HepG2 (cell line): ENCODE measurements around the gene KLF7. TPM values are rescaled to one million over a fixed set of nuclear protein-coding genes. Genes with fewer than 3 reads are reported as not detected.

ENCODE experiments used
- ATAC-seq: fragments of 200-7000 bp; cut with Tn5 transposase; 3 replicates; pipeline ENCODE4 v1.9.1; 2020; ENCODE audit warnings: mild to moderate bottlenecking, moderate library complexity
- BruUV-seq: library from RNA; stranded (reverse); fragments of 400-500 nt; replicated peaks from 2 replicates; lab custom pipeline; 2021; lab: Mats Ljungman, UMichigan
- CTCF ChIA-PET: fragments of 300-600 bp; formaldehyde crosslinking; extraction: SDS; loops from one replicate; lab custom pipeline; 2021; ENCODE audit warnings: low total read pairs, inconsistent platforms, low intra/inter-chr PET ratio; lab: Yijun Ruan, JAX
- POLR2A ChIA-PET: fragments of 350-600 bp; sonication (Branson Sonifier 250); formaldehyde crosslinking; loops from one replicate; lab custom pipeline; 2020; ENCODE audit warnings: antibody characterized with exemption, inconsistent platforms; lab: Yijun Ruan, JAX
- DNase-seq: peaks from one replicate; pipeline ENCODE4 v3.0.0-alpha.2; 2015; ENCODE audit warnings: low spot score
- FAIRE-seq: peaks from 3 replicates; lab custom pipeline; 2011; peaks lifted over from hg19 to GRCh38; lab: Jason Lieb, UNC
- H2AFZ ChIP-seq: one replicate; pipeline ENCODE4 v1.6.1; 2011; ENCODE audit warnings: low read length, inconsistent platforms
- H3K27ac ChIP-seq: fragments of 300-600 bp; 3 replicates; pipeline ENCODE4 v1.8.0; 2011; ENCODE audit warnings: mixed run types, mild to moderate bottlenecking, mixed read lengths, low read length, inconsistent platforms; ENCODE audit not compliant: insufficient read depth; ENCODE audit errors: extremely low read length
- H3K27me3 ChIP-seq, 2 experiments: fragments of 200-600 bp in 1 of 2; 2 replicates in 1 of 2; 3 replicates in 1 of 2; pipeline versions ENCODE4 v1.6.0 to v1.8.0; 2011; ENCODE audit warnings: low read length in 2 of 2, mild to moderate bottlenecking in 2 of 2, moderate library complexity in 2 of 2, inconsistent platforms in 1 of 2; ENCODE audit not compliant: insufficient read depth in 2 of 2, control insufficient read depth in 1 of 2
- H3K36me3 ChIP-seq, 2 experiments: fragments of 200-600 bp in 1 of 2; replicated peaks in 1 of 2; 2 replicates in 1 of 2; 3 replicates in 1 of 2; pipeline versions ENCODE4 v1.5.1 to v1.8.0; 2011; ENCODE audit warnings: low read length in 2 of 2, inconsistent platforms in 1 of 2; ENCODE audit not compliant: insufficient read depth in 2 of 2, control insufficient read depth in 1 of 2
- H3K4me1 ChIP-seq: 2 replicates; pipeline ENCODE4 v1.5.1; 2012; ENCODE audit warnings: low read length, inconsistent platforms; ENCODE audit not compliant: insufficient read depth
- H3K4me2 ChIP-seq: 2 replicates; pipeline ENCODE4 v1.6.0; 2011; ENCODE audit warnings: low read depth, low read length, inconsistent platforms
- H3K4me3 ChIP-seq, 3 experiments: fragments of 200-600 bp in 1 of 3; sonication (generic), shearing (Covaris generic) in 1 of 3; replicated peaks in 1 of 3; 2 replicates each; pipeline ENCODE4 v1.5.1; 2011 to 2016; ENCODE audit warnings: low read length in 3 of 3, inconsistent platforms in 2 of 3, low read depth in 2 of 3, mild to moderate bottlenecking in 2 of 3, control low read depth in 1 of 3, mixed read lengths in 1 of 3; ENCODE audit not compliant: insufficient read depth in 1 of 3
- H3K79me2 ChIP-seq: one replicate; pipeline ENCODE4 v1.6.1; 2011; ENCODE audit warnings: low read length, inconsistent platforms; ENCODE audit not compliant: insufficient read depth
- H3K9ac ChIP-seq: 2 replicates; pipeline ENCODE4 v1.6.0; 2011; ENCODE audit warnings: mild to moderate bottlenecking, low read depth, low read length, inconsistent platforms; ENCODE audit not compliant: insufficient read depth
- H3K9me3 ChIP-seq: 2 replicates; pipeline ENCODE4 v1.5.1; 2012; ENCODE audit warnings: mild to moderate bottlenecking, low read length
- H4K20me1 ChIP-seq: 2 replicates; pipeline ENCODE4 v1.6.0; 2011; ENCODE audit warnings: inconsistent platforms, mild to moderate bottlenecking, low read length, moderate library complexity; ENCODE audit not compliant: insufficient read depth
- CEBPB ChIP-seq: IDR thresholded peaks from 2 replicates; pipeline ENCODE4 v1.6.1; 2011; ENCODE audit warnings: low read depth, low read length, improper control_type of control experiment, borderline replicate concordance
- ELF4 ChIP-seq: sonication (generic); formaldehyde crosslinking; IDR thresholded peaks from 2 replicates; pipeline ENCODE4 v1.5.0; 2020; ENCODE audit warnings: missing genetic modification reagents, mild to moderate bottlenecking, moderate library complexity, borderline replicate concordance
- GATAD1 ChIP-seq: IDR thresholded peaks from 2 replicates; pipeline ENCODE4 v1.6.1; 2016; ENCODE audit warnings: missing genetic modification reagents, missing compliant biosample characterization
- KDM2A ChIP-seq: sonication (generic); formaldehyde crosslinking; IDR thresholded peaks from 2 replicates; pipeline ENCODE4 v1.4.0; 2020; ENCODE audit warnings: low read depth, missing genetic modification reagents, borderline replicate concordance
- MAFK ChIP-seq, 2 experiments: IDR thresholded peaks in 1 of 2; conservative IDR thresholded peaks in 1 of 2; 2 replicates each; pipeline ENCODE4 v1.6.1; 2011; ENCODE audit warnings: improper control_type of control experiment in 2 of 2, low read length in 2 of 2
- SATB2 ChIP-seq: sonication (generic); formaldehyde crosslinking; IDR thresholded peaks from 2 replicates; pipeline ENCODE4 v1.5.0; 2020; ENCODE audit warnings: missing genetic modification reagents
- U2AF2 ChIP-seq: fragments of 200-400 bp; formaldehyde crosslinking; IDR thresholded peaks from 2 replicates; pipeline ENCODE4 v1.6.1; 2017; ENCODE audit warnings: low read depth, mild to moderate bottlenecking, low read length
- ZBED4 ChIP-seq: sonication (generic); formaldehyde crosslinking; IDR thresholded peaks from 2 replicates; pipeline ENCODE4 v1.4.0; 2020; ENCODE audit warnings: missing genetic modification reagents, borderline replicate concordance
- ZFP36L1 ChIP-seq: sonication (generic); formaldehyde crosslinking; IDR thresholded peaks from 2 replicates; pipeline ENCODE4 v1.8.0; 2022; ENCODE audit warnings: mild to moderate bottlenecking, missing genetic modification reagents, moderate library complexity
- ZNF383 ChIP-seq: sonication (generic); formaldehyde crosslinking; IDR thresholded peaks from 2 replicates; pipeline ENCODE4 v1.4.0; 2020; ENCODE audit warnings: missing genetic modification reagents, mild to moderate bottlenecking, borderline replicate concordance
- ZNF503 ChIP-seq: sonication (generic); formaldehyde crosslinking; IDR thresholded peaks from 2 replicates; pipeline ENCODE4 v1.4.0; 2020; ENCODE audit warnings: missing genetic modification reagents
- ZNF790 ChIP-seq: sonication (generic); formaldehyde crosslinking; IDR thresholded peaks from 2 replicates; pipeline ENCODE4 v1.8.0; 2022; ENCODE audit warnings: missing genetic modification reagents, mild to moderate bottlenecking, borderline replicate concordance
- WGBS: methylation state at CpG from one replicate; pipeline ENCODE4 v1.1.6; 2017; ENCODE audit warnings: low lambda C conversion rate; 5-methylcytosine and 5-hydroxymethylcytosine counted together
- in situ Hi-C: cut with HindIII; loops from 2 replicates; pipeline ENCODE4 v1.10.0; 2017; ENCODE audit warnings: low pct_unique_long_range_greater_than_20kb; ENCODE audit not compliant: extremely low pct_ligation_motif_present
- intact Hi-C: fragments of 100-400 bp; cut with micrococcal nuclease; formaldehyde crosslinking; loops from one replicate; pipeline ENCODE4 v1.10.0; 2022; ENCODE audit not compliant: unreplicated experiment
- polyA plus RNA-seq, 8 experiments: library from polyadenylated mRNA; depleted of rRNA in 3 of 8; stranded (reverse) in 7 of 8; unstranded in 1 of 8; fragments of >200 nt; fragmentation: Illumina TruSeq in 4 of 8; extraction: Trizol in 4 of 8; gene quantifications; 2 replicates each; pipeline versions ENCODE4 v1.2.1 to v1.2.3, GENCODE V29; 2011 to 2016; ENCODE audit warnings: low read depth in 4 of 8, missing spikeins in 1 of 8, mixed read lengths in 1 of 8; ENCODE audit not compliant: insufficient read depth in 1 of 8
- total RNA-seq, 5 experiments: library from RNA; depleted of rRNA; stranded (reverse); fragments of >200 nt; fragmentation: Illumina TruSeq; extraction: Trizol; gene quantifications; 2 replicates each; pipeline ENCODE4 v1.2.3, GENCODE V29; 2016; ENCODE audit warnings: low read depth in 1 of 5

The KLF7 gene
- total and polyA plus RNA-seq, 2 of the 13 experiments (the other 11 are each of a cell fraction or from before 2014, with no cell fraction given) = 2.6 to 5.4 TPM

- no TSS peak for BruUV-seq
- Histone ChIP-seq H3K4me3 (no peak overlapping the region), H3K9me3 (no peaks in the 10 kb centered on the region), H3K9ac (no peak overlapping the region), H3K36me3 (no peaks in the 10 kb centered on the region), H3K4me1 (no peaks in the 10 kb centered on the region), H4K20me1 (no peaks in the 10 kb centered on the region), H2AFZ (no peak overlapping the region), H3K27ac (no peak overlapping the region), H3K79me2 (no peaks in the 10 kb centered on the region), H3K4me2 (no peak overlapping the region), H3K27me3 (no peaks in the 10 kb centered on the region; a peak in 1 of 5 replicates)
- TF ChIP-seq ZNF790 (CRISPR knock-in tag) = no peak
- in situ Hi-C loops (no loop called here), intact Hi-C loops (no loop called here)
- DNase-seq (no peak), FAIRE-seq (no peak), ATAC-seq (no peak)
- ChIA-PET POLR2A (no interaction called here), CTCF (no interaction called here)
- WGBS = 2% methylated on average over 2 of the region's 2 CpGs
These were observed 28.3 kb upstream of the KLF7 start for GRCh38 chr2:207194028-207194427.

- DNase-seq (no peak), ATAC-seq (no peak), FAIRE-seq (no peak)
- intact Hi-C loops (no loop called here), in situ Hi-C loops (no loop called here)
- Histone ChIP-seq H3K9me3 (no peaks in the 10 kb centered on the region), H2AFZ (no peak overlapping the region), H3K4me3 (no peak overlapping the region), H3K27ac (no peak overlapping the region), H3K9ac (no peak overlapping the region), H3K27me3 (no peaks in the 10 kb centered on the region), H3K4me1 (no peaks in the 10 kb centered on the region), H4K20me1 (no peaks in the 10 kb centered on the region), H3K79me2 (no peaks in the 10 kb centered on the region), H3K36me3 (no peaks in the 10 kb centered on the region), H3K4me2 (no peak overlapping the region)
- ChIA-PET CTCF (no interaction called here), POLR2A (no interaction called here)
- BruUV-seq = no TSS peak
- 0% methylated on average over 3 of the region's 3 CpGs for WGBS
- peak in 1 of 2 experiments; percentile 23; a peak in 1 of 4 replicates for TF ChIP-seq MAFK (conservative IDR thresholded peaks at IDR 0.05 in 1 of 2, IDR thresholded peaks at IDR 0.05 in 1 of 2; ENCODE audit: low read length in 2 of 2)
- TF ChIP-seq ZFP36L1 (CRISPR knock-in tag) = no peak
- TF ChIP-seq ZNF383 (CRISPR knock-in tag) = no peak
- TF ChIP-seq CEBPB = 0 out of 2 replicates have a peak, but pooled peaks have one; percentile 17
- TF ChIP-seq ELF4 (CRISPR knock-in tag) = no peak
- no peak for TF ChIP-seq ZBED4 (CRISPR knock-in tag)
- no peak for TF ChIP-seq U2AF2
- no peak for TF ChIP-seq ZNF503 (CRISPR knock-in tag)
- no peak for TF ChIP-seq GATAD1
- no peak for TF ChIP-seq KDM2A (CRISPR knock-in tag)
- no peak for TF ChIP-seq SATB2 (CRISPR knock-in tag)
These were observed 23.1 kb upstream of the KLF7 start for GRCh38 chr2:207188626-207189419.
